ENCODE results near the gene ZNF239. TPM values are rescaled to one million over a fixed set of nuclear protein-coding genes. Genes with fewer than 3 reads are reported as not detected.

ZNF239 gene
- 6.7 TPM for total RNA-seq

DNA sequence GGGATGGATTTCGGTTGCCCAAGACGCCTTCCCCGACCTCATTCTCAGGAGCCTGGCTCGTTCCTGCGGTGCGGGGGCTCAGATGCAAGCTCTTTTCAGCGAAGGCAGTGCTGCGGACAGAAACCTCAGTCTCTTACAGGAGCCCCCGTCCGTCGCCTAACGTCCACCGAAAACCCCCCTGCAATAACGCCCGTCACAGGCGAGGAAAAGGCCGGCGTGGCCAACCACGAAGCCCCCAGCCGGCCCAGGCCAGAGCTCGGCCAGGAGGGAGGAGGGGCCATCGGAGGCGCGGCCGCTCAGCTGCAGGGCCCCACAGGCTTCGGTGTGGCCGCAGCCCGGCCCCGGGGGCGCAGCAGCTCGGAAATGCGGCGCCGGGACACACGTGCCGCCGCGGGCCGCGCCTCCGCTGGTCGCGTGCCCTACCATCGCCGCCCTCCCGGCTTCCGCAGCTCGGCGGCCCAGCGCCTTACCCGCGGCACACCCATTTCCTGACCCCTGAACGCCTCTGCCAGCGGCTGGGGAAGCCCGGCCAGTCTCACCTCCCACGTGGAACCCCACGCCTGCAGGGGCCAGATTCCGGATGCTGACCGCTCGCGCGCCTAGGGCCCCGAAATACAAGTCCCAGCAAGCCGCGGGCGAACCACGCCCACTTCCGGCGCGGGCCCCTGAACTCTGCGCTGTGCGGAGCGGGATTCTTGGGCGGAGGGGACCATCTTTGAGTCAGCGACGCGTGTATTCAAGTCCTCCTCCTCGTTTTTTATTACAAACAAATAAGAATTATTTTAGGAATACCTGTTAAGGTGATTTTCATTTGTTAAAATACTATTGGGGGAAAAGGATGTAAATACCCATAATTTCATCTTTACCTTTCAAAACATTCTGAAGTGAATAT, at the start of gene ZNF239:
ZNF239 (minus strand) TSS at position 616 of the 892 bp plus-strand sequence. CDS start 16,537 bp downstream, outside the sequence.

DNA sequence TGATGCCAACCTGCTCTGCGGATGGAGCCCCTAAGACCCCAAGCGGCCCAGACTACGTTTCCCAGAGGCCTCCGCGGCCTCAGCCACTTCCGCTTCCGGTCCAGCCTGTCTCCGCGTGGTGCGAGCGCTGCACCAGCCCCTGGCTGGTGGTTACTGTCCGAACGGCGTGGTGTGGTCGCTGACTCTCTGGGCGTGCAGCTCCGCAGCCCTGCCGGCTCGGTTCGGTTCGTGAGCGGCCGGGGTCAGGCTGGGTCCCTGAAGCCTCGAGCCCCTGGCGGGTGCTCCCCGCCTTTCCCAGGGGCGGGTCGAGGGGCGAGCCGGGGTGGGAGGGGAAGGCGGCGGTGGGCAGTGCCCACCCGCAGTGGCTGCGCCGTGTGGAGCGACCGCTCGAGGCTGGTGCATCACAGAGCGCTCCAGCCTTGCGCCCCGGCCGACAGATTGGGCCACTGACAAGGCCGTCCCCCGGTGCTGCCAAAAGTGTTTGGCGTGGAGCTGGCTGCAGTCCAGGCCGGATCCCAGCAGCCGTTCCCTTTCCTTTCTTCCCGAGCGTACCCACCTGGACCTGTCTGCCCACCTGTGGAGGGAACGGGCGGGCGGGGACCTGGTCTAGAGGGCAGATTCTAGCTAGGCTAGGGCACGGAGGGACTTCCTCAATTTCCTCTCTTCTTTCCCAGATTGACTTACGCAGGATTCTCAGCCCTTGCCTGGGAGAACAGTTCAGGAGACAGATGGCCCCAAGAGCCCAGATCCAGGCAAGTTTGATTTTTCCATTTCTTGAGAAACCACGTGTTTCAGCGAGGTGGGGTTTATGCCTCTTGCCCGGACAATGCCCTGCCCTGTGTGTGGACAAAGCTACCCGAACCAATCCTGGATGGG, 32.1 kb upstream of the ZNF239 start, which contains the start of gene ZNF485:
ZNF485 (plus strand) TSS at position 116 of the 876 bp plus-strand sequence; CDS start at position 729, 613 bp downstream.

Other genes starting within 250 kb of the ZNF239 start
- 1.6 TPM for gene FXYD4, start 203.0 kb downstream of the ZNF239 start, total RNA-seq
- 145 TPM for gene HNRNPF, start 165.4 kb downstream of the ZNF239 start, total RNA-seq
- 11.3 TPM for gene ZNF487, start 137.5 kb downstream of the ZNF239 start, total RNA-seq
- gene ZNF485, start 31.8 kb upstream of the ZNF239 start, total RNA-seq = 3.7 TPM
- 33.7 TPM for gene ZNF32, start 74.3 kb upstream of the ZNF239 start, total RNA-seq

All from metanephros (tissue), 1 donor.